ENCODE measurements around the gene CD70. TPM values are rescaled to one million over a fixed set of nuclear protein-coding genes. Genes with fewer than 3 reads are reported as not detected.
"Not testable (repeated sequence)": the region's sequence is repeated elsewhere in the genome, so short reads cannot be mapped to it uniquely, and the experiment has no call there.

The CD70 gene
- total and polyA plus RNA-seq, 4 donors: not detected

DNA sequence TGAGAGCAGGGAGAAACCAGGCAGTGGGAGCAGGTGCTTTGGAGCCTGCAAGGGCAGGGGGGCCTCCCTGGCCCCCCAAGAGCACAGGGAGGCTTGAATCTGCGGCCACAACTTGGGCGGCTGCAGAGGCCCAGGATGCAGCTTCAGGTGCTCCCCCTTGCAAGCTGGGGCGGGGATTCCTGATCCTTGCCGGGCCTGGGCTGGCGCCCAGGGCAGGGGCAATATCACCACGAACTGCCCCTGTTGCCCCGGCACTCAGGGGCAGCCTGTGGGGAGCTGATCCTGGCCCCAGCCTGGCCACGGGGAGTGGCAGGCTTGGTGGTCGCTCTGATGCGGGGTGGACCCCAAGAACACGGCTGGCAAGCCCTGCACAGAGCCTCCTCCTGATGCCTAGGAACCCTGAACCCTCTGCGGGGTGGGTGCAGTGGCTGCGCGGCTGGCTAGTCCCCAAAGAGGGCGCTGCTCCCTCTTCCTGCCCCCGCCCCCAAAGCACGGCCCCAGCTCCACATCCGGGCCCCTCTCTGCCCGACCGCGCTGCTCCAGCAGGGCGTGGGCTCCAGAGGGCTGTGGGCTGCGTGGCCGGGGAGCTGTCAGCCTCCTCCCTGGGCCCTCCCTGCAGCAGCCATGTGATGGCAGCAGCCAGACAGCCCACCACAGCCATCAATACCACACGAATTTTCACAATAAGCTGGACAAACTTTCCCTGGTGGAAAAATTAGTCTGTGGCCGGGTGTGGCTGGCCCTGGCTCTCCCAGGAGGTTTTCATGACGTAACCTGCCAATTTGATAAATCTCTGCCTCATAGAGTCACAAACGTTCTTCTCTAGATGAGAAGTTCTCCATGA is 39.1 kb downstream of the CD70 start:
- DNase-seq (ENCODE audit: low spot score): no peak
- Histone ChIP-seq H3K36me3 (ENCODE audit: control insufficient read depth in 4 of 4, insufficient read depth in 3 of 4, low read depth in 1 of 4, low read length in 3 of 4) (no peaks in the 10 kb centered on the region), H3K9ac (ENCODE audit: low read depth in 1 of 2, low read length in 2 of 2) (no peak overlapping the region), H3K4me3 (ENCODE audit: low read depth in 1 of 3, low read length in 3 of 3) (no peak overlapping the region), H3K4me1 (ENCODE audit: control insufficient read depth in 4 of 4, insufficient read depth in 4 of 4, low read length in 3 of 4) (no peaks in the 10 kb centered on the region), H3K9me3 (ENCODE audit: control insufficient read depth in 4 of 4, low read length in 3 of 4) (no peaks in the 10 kb centered on the region), H3K27ac (ENCODE audit: low read depth in 1 of 2, low read length in 2 of 2) (no peak overlapping the region), H3K27me3 (ENCODE audit: control insufficient read depth in 4 of 4, insufficient read depth in 4 of 4, low read length in 3 of 4) (no peaks in the 10 kb centered on the region)
- TF ChIP-seq, protein P1, sequence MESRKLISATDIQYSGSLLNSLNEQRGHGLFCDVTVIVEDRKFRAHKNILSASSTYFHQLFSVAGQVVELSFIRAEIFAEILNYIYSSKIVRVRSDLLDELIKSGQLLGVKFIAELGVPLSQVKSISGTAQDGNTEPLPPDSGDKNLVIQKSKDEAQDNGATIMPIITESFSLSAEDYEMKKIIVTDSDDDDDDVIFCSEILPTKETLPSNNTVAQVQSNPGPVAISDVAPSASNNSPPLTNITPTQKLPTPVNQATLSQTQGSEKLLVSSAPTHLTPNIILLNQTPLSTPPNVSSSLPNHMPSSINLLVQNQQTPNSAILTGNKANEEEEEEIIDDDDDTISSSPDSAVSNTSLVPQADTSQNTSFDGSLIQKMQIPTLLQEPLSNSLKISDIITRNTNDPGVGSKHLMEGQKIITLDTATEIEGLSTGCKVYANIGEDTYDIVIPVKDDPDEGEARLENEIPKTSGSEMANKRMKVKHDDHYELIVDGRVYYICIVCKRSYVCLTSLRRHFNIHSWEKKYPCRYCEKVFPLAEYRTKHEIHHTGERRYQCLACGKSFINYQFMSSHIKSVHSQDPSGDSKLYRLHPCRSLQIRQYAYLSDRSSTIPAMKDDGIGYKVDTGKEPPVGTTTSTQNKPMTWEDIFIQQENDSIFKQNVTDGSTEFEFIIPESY (IDR thresholded peaks at IDR 0.05): no peak
- TF ChIP-seq GABPA (IDR thresholded peaks at IDR 0.05 in 1 of 2, conservative IDR thresholded peaks at IDR 0.05 in 1 of 2) (no peak), CTCF (IDR thresholded peaks at IDR 0.05; ENCODE audit: low read depth, low read length, missing input control) (no peak), HNF4G (IDR thresholded peaks at IDR 0.05) (no peak), RXRA (IDR thresholded peaks at IDR 0.05) (no peak), NR2F2 (IDR thresholded peaks at IDR 0.05) (no peak), FOXA1 (IDR thresholded peaks at IDR 0.05) (no peak), REST (IDR thresholded peaks at IDR 0.05) (no peak), JUND (IDR thresholded peaks at IDR 0.05) (no peak), SP1 (IDR thresholded peaks at IDR 0.05) (no peak), RAD21 (IDR thresholded peaks at IDR 0.05) (no peak), HNF4A (conservative IDR thresholded peaks at IDR 0.05) (no peak), EGR1 (IDR thresholded peaks at IDR 0.05; ENCODE audit: low read depth in 2 of 2) (no peak)
- TF ChIP-seq, protein P2, sequence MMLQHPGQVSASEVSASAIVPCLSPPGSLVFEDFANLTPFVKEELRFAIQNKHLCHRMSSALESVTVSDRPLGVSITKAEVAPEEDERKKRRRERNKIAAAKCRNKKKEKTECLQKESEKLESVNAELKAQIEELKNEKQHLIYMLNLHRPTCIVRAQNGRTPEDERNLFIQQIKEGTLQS (IDR thresholded peaks at IDR 0.05): no peak
- WGBS: 41% methylated on average over 28 of the region's 28 CpGs

GRCh38 chr19:6551091-6551490 is 39.9 kb downstream of the CD70 start:
- no peaks in the 10 kb centered on the region for H3K9me3 ChIP-seq (ENCODE audit: control insufficient read depth in 4 of 4, low read length in 3 of 4)
- no peaks in the 10 kb centered on the region for H3K4me1 ChIP-seq (ENCODE audit: control insufficient read depth in 4 of 4, insufficient read depth in 4 of 4, low read length in 3 of 4)
- no peaks in the 10 kb centered on the region for H3K27me3 ChIP-seq (ENCODE audit: control insufficient read depth in 4 of 4, insufficient read depth in 4 of 4, low read length in 3 of 4)
- 77% methylated on average over 3 of the region's 3 CpGs for WGBS
- H3K27ac ChIP-seq (ENCODE audit: low read depth in 1 of 2, low read length in 2 of 2): no peak overlapping the region
- no peak overlapping the region for H3K4me3 ChIP-seq (ENCODE audit: low read depth in 1 of 3, low read length in 3 of 3)
- TF ChIP-seq TAF1 (conservative IDR thresholded peaks at IDR 0.05) (no peak), EGR1 (IDR thresholded peaks at IDR 0.05; ENCODE audit: low read depth in 2 of 2) (no peak), SP1 (IDR thresholded peaks at IDR 0.05) (no peak), NR2F2 (IDR thresholded peaks at IDR 0.05) (no peak), REST (IDR thresholded peaks at IDR 0.05) (no peak), HNF4A (conservative IDR thresholded peaks at IDR 0.05) (no peak)
- H3K36me3 ChIP-seq (ENCODE audit: control insufficient read depth in 4 of 4, insufficient read depth in 3 of 4, low read depth in 1 of 4, low read length in 3 of 4): no peaks in the 10 kb centered on the region
- H3K9ac ChIP-seq (ENCODE audit: low read depth in 1 of 2, low read length in 2 of 2): no peak overlapping the region
- no peak for DNase-seq (ENCODE audit: low spot score)

DNA sequence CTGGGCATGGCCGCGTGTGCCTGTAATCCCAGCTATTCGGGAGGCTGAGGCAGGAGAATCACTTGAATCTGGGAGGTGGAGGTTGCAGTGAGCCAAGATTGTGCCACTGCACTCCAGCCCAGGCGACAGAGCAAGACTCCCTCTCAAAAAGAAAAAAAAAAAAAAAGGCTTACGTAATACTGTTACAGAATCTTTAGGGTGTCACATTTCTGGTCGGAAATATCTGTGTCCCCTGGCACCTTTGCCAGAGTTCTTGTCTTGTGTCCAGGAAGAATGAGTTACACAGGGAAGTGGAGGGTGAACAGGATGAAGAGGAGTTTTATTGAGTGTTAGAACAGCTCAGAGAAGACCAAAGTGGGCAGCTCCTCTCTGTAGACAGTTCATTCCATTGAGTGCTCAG is 40.3 kb downstream of the CD70 start:
- not testable (repeated sequence) for H3K9ac ChIP-seq (ENCODE audit: low read depth in 1 of 2, low read length in 2 of 2); H3K36me3 ChIP-seq (ENCODE audit: control insufficient read depth in 4 of 4, insufficient read depth in 3 of 4, low read depth in 1 of 4, low read length in 3 of 4); H3K27ac ChIP-seq (ENCODE audit: low read depth in 1 of 2, low read length in 2 of 2); H3K4me1 ChIP-seq (ENCODE audit: control insufficient read depth in 4 of 4, insufficient read depth in 4 of 4, low read length in 3 of 4); DNase-seq (ENCODE audit: low spot score); H3K4me3 ChIP-seq (ENCODE audit: low read depth in 1 of 3, low read length in 3 of 3); H3K9me3 ChIP-seq (ENCODE audit: control insufficient read depth in 4 of 4, low read length in 3 of 4); H3K27me3 ChIP-seq (ENCODE audit: control insufficient read depth in 4 of 4, insufficient read depth in 4 of 4, low read length in 3 of 4)
- 83% methylated on average over 6 of the region's 6 CpGs for WGBS

Data from liver (tissue), 9 donors.